Adipose tissue (tissue), 3 donors: ENCODE measurements around the gene RPL13A. TPM values are rescaled to one million over a fixed set of nuclear protein-coding genes. Genes with fewer than 3 reads are reported as not detected.

Experiments used
- H3K27ac ChIP-seq: one replicate; pipeline ENCODE4 v1.5.1; 2013; ENCODE audit warnings: low read depth, low read length
- WGBS, 3 donors: extraction: QIAGEN DNeasy Blood & Tissue Kit; methylation state at CpG; one replicate each; pipeline ENCODE4 v1.1.7; 2013; 5-methylcytosine and 5-hydroxymethylcytosine counted together
- polyA plus RNA-seq, 3 donors: library from polyadenylated mRNA; stranded (reverse); fragments of 200-250 nt; gene quantifications; one replicate each; pipeline ENCODE4 v1.2.3, GENCODE V29; 2013
- donor health status: healthy with polysubstance abuse.
- donor health status: Bipolar disorder and iron deficiency.
- donor health status: healthy.

RPL13A gene
- polyA plus RNA-seq, 3 donors: 3,139 to 5,659 (median 3,499) TPM

DNA sequence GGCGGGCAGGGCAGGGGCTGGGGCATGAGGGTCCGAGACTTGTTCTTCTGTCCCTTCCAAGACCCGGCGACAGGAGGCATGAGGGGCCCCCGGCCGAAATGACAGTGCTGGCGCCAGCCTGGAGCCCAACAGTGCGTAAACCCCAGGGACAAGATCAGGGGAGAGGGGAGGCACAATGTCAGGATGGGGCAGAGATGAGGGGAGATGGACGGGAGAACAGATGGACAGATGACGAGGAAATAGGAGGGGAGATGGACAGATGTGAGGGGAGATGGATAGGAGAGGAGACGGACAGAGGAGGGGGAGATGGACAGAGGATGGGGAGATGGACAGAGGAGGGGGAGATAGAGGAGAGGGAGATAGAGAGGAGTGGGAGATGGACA lies 12.9 kb upstream of the RPL13A start:
- H3K27ac ChIP-seq: no peak overlapping the region
- WGBS, 3 donors: 8 to 16% (median 9%) methylated on average over 11 of the region's 11 CpGs

- WGBS, 3 donors: 65 to 72% (median 65%) methylated on average over 15 of the region's 15 CpGs
- H3K27ac ChIP-seq: no peak overlapping the region
These were observed 12.1 kb upstream of the RPL13A start for GRCh38 chr19:49475191-49475917.

DNA sequence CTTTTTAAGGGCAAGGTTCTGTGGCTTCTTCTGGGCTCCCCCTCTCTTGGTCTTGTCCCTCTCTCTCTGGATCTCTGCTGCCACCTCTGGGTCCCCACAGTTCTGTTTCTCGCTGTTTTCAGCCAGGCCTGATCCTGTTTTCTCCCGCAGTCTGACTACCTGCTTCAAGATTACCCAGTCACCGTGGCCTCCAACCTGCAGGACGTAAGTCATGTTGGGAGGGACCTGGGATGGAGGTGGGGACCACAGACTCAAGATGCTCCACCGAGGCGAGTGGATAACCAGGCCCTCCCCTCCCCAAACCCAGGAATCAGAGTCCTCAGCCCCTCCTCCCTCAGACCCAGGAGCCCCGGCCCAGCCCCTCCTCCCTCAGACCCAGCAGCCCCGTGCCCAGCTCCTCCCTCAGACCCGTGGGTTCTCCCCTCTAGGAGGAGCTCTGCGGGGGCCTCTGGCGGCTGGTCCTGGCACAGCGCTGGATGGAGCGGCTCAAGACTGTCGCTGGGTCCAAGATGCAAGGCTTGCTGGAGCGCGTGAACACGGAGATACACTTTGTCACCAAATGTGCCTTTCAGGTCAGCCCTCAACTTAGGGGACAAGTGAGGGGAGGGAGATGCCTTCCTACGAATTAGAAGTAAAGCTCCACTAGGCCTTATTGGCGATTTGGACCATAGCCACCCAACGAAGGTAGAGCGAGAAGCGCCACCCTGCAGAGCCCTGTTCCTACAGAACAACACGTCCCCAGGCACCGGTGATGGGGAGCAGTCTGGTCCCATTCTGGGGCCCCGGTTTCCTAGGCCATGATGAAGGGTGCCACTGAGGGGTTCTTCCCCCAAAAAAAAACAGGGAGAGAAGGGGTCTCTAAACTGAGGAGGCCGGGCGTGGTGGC lies 11.2 kb upstream of the RPL13A start:
- 45 to 62% (median 54%) methylated on average over 27 of the region's 27 CpGs for WGBS, 3 donors
- no peak overlapping the region for H3K27ac ChIP-seq

DNA sequence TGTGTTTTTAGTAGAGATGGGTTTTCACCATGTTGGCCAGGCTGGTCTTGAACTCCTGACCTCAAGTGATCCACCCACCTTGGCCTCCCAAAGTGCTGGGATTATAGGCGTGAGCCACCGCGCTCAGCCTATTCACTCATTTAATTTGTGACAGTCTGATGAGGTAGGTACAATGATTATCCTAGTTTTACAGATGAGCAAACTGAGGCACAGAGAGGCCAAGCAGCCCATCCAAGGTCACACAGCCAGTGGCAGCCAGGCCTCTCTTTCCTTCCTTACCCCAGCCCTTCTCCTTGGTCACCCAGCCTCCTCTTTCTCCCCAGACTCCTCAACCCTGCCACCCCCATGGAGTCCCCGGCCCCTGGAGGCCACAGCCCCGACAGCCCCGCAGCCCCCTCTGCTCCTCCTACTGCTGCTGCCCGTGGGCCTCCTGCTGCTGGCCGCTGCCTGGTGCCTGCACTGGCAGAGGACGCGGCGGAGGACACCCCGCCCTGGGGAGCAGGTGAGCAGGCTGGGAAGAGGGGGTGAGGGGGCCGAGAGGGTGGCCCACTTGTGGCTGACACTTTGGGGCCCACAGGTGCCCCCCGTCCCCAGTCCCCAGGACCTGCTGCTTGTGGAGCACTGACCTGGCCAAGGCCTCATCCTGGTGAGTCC lies 7.3 kb upstream of the RPL13A start:
- WGBS, 3 donors: 84 to 96% (median 95%) methylated on average over 7 to 14 of the region's 14 CpGs

DNA sequence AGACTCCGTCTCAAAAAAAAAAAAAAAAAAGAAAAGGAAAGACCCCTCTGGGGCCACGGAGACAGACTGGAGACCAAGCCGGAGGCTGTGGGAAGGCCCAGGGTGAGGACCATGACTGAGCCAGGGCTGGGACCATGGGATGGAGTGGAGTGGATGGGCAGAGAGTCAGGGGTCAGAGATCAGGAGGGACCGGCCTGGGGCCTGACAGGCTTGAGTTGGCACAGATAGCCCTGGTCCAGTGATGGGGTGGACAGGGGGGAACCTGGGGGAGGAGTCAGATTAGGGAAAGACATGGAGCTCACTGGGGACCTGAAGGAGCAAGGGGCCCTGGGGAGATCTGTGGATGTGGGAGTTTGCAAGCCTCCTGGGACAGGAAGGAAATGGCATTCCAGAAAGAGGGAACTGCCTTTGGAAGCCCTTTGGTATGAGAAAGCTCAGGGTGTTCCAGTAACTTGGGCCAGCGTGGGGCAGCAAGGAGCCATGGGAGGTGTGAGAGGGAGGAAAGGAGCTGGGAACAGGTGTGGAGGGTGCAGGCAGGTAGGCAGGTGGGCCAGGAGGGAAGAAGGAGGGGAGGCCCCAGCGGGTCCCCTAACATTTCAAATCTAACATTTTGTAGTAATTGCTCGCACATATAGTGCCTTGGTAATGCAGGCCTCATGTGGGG lies 6.3 kb upstream of the RPL13A start:
- 83 to 89% (median 89%) methylated on average over 7 of the region's 7 CpGs for WGBS, 3 donors
- no peak overlapping the region for H3K27ac ChIP-seq

More for the DNA sequence above, 7.3 kb upstream of the RPL13A start:
- no peak overlapping the region for H3K27ac ChIP-seq

- no peak overlapping the region for H3K27ac ChIP-seq
- WGBS, 3 donors: 90 to 94% (median 90%) methylated on average over 7 of the region's 7 CpGs
These were observed 1.2 kb upstream of the RPL13A start for GRCh38 chr19:49486232-49486631.

GRCh38 chr19:49486710-49487276 lies 615 bp upstream of the RPL13A start:
- no peak overlapping the region for H3K27ac ChIP-seq
- 64 to 65% (median 65%) methylated on average over 23 of the region's 23 CpGs for WGBS, 3 donors

DNA sequence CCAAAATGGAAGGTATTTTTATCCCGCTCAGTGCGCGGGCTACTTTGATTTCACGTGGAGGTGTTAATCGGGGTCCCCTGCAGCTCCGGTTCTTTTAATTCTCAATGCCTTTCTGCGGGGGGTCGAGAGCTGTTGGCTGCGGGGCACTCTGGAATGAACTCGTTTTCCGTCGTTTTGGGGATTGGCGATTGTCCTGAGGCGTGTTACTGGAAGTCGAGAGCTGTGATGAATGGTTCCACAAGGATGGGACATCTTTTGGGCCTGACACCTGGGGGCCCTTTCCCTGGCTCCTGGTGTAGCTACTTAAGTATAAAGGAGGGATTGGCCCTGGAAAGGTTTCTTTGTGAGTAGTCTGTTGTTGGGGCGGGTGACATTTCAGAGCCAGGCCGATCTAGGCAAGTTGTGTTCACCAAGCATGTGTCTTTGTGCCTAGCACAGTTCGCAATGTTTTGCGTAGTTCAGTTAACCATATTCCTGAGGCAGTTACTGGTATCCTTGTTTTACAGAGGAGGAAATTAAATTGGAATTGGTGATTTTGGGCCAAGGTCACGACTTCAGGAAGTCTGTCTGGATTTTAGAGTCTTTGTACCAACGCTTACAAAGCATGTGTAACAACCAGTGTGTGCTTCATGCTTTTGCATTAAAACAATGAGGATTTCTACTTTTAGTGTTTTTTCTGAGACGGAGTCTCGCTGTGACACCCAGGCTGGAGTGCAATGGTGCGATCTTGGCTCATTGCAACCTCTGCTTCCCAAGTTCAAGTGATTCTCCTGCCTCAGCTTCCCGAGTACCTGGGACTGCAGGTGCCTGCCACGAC lies 846 bp downstream of the RPL13A start:
- 0 to 1% (median 1%) methylated on average over 26 of the region's 26 CpGs for WGBS, 3 donors
- no peak overlapping the region for H3K27ac ChIP-seq

DNA sequence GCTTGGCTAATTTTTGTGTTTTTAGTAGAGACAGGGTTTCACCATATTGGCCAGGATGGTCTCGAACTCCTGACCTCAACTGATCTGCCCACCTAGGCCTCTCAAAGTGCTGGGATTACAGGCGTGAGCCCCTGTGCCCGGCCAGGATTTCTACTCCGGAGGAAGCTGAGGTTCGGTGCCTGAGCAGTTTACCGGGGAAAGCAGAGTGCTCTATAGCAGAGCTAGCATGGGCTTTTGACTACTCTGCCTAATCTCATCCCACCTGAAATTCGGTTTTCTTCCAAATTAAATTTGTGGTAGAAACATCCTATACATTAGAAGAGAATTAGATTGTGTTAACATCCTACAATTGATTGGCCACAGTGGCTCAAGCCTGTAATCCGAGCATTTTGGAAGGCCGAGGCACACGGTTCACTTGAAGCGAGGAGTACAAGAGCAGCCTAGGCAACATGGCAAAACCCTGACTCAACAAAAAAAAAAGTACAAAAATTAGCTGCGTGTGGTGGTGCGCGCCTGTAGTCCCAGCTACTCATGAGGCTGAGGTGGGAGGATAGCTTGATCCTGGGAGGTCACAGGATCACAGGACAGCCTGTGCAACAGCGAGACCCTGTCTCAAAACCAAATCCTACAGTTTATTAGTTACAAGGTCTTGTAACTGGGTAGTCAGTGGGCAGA lies 1.6 kb downstream of the RPL13A start:
- no peak overlapping the region for H3K27ac ChIP-seq
- 16 to 29% (median 24%) methylated on average over 15 of the region's 15 CpGs for WGBS, 3 donors

GRCh38 chr19:49489601-49490167 lies 2.3 kb downstream of the RPL13A start:
- no peak overlapping the region for H3K27ac ChIP-seq
- WGBS, 3 donors: 47 to 74% (median 69%) methylated on average over 15 of the region's 15 CpGs

- no peak overlapping the region for H3K27ac ChIP-seq
- WGBS, 3 donors: 76 to 88% (median 87%) methylated on average over 26 to 27 of the region's 27 CpGs
These were observed 3.0 kb downstream of the RPL13A start for GRCh38 chr19:49490287-49491029.

DNA sequence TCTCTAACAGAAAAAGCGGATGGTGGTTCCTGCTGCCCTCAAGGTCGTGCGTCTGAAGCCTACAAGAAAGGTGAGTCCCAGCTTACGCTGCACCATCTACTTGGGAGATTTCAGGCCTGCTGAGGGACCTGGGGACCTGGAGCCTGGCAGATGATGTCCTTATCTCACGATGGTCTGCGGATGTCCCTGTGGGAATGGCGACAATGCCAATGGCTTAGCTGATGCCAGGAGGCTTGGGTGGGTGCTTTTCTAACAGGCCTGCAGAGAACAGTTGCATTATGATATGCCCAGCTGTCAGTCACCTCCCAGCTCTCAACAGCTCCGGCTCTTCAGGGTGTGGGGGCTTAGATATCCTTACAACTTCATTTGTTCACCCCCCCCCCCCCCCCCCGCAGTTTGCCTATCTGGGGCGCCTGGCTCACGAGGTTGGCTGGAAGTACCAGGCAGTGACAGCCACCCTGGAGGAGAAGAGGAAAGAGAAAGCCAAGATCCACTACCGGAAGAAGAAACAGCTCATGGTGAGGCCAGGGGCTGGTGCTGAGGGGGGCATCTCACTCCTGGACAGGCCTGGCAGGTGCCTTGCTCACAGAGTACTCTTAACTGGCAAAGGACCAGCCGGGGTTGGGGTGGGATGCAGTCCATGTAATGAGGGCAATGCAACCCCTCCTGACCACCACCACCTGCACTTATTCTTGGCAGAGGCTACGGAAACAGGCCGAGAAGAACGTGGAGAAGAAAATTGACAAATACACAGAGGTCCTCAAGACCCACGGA lies 3.8 kb downstream of the RPL13A start:
- WGBS, 3 donors: 54 to 79% (median 79%) methylated on average over 13 to 16 of the region's 17 CpGs
- H3K27ac ChIP-seq: no peak overlapping the region

DNA sequence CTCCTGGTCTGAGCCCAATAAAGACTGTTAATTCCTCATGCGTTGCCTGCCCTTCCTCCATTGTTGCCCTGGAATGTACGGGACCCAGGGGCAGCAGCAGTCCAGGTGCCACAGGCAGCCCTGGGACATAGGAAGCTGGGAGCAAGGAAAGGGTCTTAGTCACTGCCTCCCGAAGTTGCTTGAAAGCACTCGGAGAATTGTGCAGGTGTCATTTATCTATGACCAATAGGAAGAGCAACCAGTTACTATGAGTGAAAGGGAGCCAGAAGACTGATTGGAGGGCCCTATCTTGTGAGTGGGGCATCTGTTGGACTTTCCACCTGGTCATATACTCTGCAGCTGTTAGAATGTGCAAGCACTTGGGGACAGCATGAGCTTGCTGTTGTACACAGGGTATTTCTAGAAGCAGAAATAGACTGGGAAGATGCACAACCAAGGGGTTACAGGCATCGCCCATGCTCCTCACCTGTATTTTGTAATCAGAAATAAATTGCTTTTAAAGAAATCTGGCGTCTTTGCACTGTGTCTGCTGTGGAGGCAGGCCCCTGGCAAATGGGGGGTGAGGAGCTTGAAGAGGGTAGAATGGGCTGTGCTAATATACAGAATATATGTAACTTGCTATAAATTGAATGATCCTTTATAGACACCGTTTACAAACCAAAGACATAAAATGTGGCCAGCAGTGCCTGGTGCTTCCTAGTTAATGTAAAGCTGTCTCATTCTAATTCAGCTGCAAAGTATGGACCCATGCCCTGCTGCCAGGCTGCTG lies 4.6 kb downstream of the RPL13A start:
- no peak overlapping the region for H3K27ac ChIP-seq
- 57 to 76% (median 67%) methylated on average over 7 of the region's 7 CpGs for WGBS, 3 donors

DNA sequence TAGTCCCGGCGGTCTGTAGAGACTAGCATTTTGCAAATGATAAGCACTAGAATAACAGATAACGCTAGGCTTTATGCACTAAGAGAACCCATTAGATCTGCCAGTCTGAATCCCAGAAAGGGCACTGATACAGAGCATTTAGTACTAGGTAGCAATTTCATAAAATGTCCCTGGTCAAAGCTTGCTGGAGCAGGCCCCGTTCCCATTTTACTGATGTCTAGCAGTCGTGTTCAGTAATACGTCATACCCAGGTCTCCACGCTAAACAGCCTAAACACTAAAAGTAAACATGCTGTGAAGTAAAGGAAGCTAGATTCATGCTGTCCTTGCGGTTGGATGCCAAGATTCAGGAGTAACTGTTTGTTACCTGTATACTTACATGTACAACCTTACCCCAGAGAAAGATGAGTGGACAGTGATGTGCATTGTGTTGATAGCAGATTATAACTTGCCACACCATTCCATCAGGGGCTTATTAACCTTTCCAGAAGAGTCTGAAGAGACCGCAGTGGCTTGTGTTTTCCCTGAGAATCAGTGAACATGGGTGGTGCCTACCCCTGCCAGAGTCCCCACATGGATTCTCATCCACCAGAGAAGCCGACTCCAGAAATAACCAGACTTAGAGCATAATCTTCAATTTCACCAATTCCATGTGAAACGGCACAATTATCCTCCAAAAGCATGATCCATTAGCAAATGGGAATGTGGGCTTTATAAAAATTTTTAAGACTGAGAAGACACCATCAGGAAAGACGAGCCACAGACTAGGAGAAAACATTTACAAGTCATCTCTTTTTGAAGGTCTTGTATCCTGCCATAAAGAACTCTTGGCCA lies 5.4 kb downstream of the RPL13A start:
- no peak overlapping the region for H3K27ac ChIP-seq
- WGBS, 3 donors: 55 to 81% (median 74%) methylated on average over 12 of the region's 12 CpGs
